ENCODE data around the gene RIC1. TPM values are rescaled to one million over a fixed set of nuclear protein-coding genes. Genes with fewer than 3 reads are reported as not detected.
"Not testable (repeated sequence)": the region's sequence is repeated elsewhere in the genome, so short reads cannot be mapped to it uniquely, and the experiment has no call there.

Gene RIC1
- total and polyA plus RNA-seq, 2 donors, result 10.3 to 23.9 TPM

DNA sequence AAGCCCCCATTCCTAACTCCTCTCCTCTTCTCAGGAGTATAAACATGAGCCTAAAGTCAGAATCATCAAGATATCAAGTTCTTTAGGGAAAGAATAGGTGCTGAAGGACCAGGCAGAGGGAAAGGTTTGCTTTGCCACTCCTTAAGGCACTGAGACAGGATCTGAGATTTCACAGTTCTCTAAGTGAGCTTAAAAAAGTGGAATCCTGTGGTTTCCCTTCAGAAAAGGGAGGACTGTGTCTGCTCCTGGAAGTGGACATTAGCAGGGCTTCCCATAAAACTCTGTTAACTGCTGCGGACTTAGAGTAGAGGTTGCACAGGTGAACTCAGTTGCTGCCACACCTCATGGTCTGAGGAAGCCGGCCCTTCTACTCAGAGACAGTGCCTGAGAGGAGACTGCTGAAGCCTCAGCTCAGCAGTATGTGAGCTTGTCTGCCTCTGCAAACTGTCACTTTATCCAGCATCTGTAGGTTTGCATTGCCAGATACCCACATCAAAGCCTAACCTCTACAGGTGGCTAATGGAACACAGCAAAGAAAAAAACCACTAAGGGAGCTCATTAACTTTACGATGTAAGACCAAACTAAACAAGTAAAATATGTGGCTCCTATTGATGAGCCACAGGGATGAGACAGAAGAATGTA lies 42.9 kb downstream of the RIC1 start:
- Histone ChIP-seq H3K27ac (ENCODE audit: low read depth in 1 of 2, low read length in 1 of 2) (peak overlapping the region; percentile 52 to 74), H3K9me3 (ENCODE audit: control insufficient read depth in 2 of 2, insufficient read depth in 1 of 2, low read length in 1 of 2) (peaks cover 0 to 3% of the 10 kb centered on the region in 2 donors), H3K4me3 (ENCODE audit: low read length in 2 of 2) (no peak overlapping the region), H3K36me3 (ENCODE audit: control insufficient read depth in 2 of 2, insufficient read depth in 2 of 2, low read length in 1 of 2) (peaks cover 0 to 5% of the 10 kb centered on the region in 2 donors), H3K27me3 (ENCODE audit: control insufficient read depth in 2 of 2, insufficient read depth in 1 of 2, low read length in 1 of 2) (no peaks in the 10 kb centered on the region), H3K4me1 (ENCODE audit: control insufficient read depth in 2 of 2, insufficient read depth in 2 of 2, low read length in 2 of 2) (peaks cover 15 to 22% of the 10 kb centered on the region in 2 donors)
- peak; percentile 45 to 88 (median 61) for DNase-seq (ENCODE audit: low read depth in 6 of 9, low spot score in 9 of 9)
- 14% methylated on average over 3 of the region's 3 CpGs for WGBS

DNA sequence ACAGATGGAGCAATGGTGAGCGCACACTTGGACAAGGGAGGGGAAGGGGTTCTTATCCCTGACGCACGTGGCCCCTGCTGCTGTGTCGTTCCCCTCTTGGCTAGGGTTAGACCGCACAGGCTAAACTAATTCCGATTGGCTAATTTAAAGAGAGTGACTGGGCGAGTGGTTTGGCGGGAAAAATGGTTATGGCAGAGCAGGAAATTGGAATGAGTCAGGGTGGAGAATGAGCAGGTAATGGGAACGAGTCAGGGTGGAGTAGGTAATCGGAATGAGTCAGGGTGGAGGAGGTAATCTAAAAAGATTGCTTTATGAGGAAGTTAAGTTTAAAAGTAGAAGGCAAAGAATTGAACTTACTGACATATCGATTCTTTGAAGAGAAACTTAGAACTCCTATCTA lies 46.1 kb downstream of the RIC1 start:
- not testable (repeated sequence) for H3K27me3 ChIP-seq (ENCODE audit: control insufficient read depth in 2 of 2, insufficient read depth in 1 of 2, low read length in 1 of 2); H3K36me3 ChIP-seq (ENCODE audit: control insufficient read depth in 2 of 2, insufficient read depth in 2 of 2, low read length in 1 of 2); H3K4me3 ChIP-seq (ENCODE audit: low read length in 2 of 2); DNase-seq (ENCODE audit: low read depth in 6 of 9, low spot score in 9 of 9); H3K27ac ChIP-seq (ENCODE audit: low read depth in 1 of 2, low read length in 1 of 2); H3K9me3 ChIP-seq (ENCODE audit: control insufficient read depth in 2 of 2, insufficient read depth in 1 of 2, low read length in 1 of 2)
- peaks cover 11 to 16% of the 10 kb centered on the region in 2 donors for H3K4me1 ChIP-seq (ENCODE audit: control insufficient read depth in 2 of 2, insufficient read depth in 2 of 2, low read length in 2 of 2)
- 97% methylated on average over 11 of the region's 11 CpGs for WGBS

DNA sequence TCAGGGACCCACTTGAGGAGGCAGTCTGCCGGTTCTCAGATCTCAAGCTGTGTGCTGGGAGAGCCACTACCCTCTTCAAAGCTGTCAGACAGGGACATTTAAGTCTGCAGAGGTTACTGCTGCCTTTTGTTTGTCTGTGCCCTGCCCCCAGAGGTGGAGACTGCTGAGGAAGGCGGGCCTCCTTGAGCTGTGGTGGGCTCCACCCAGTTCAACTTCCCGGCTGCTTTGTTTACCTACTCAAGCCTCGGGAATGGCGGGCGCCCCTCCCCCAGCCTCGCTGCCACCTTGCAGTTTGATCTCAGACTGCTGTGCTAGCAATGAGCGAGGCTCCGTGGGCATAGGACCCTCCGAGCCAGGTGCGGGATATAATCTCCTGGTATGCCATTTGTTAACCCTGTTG lies 54.7 kb downstream of the RIC1 start:
- not testable (repeated sequence) for DNase-seq (ENCODE audit: low read depth in 6 of 9, low spot score in 9 of 9); H3K36me3 ChIP-seq (ENCODE audit: control insufficient read depth in 2 of 2, insufficient read depth in 2 of 2, low read length in 1 of 2); H3K9me3 ChIP-seq (ENCODE audit: control insufficient read depth in 2 of 2, insufficient read depth in 1 of 2, low read length in 1 of 2); H3K27ac ChIP-seq (ENCODE audit: low read depth in 1 of 2, low read length in 1 of 2); H3K4me1 ChIP-seq (ENCODE audit: control insufficient read depth in 2 of 2, insufficient read depth in 2 of 2, low read length in 2 of 2); H3K4me3 ChIP-seq (ENCODE audit: low read length in 2 of 2); H3K27me3 ChIP-seq (ENCODE audit: control insufficient read depth in 2 of 2, insufficient read depth in 1 of 2, low read length in 1 of 2)
- 99% methylated on average over 11 of the region's 11 CpGs for WGBS

DNA sequence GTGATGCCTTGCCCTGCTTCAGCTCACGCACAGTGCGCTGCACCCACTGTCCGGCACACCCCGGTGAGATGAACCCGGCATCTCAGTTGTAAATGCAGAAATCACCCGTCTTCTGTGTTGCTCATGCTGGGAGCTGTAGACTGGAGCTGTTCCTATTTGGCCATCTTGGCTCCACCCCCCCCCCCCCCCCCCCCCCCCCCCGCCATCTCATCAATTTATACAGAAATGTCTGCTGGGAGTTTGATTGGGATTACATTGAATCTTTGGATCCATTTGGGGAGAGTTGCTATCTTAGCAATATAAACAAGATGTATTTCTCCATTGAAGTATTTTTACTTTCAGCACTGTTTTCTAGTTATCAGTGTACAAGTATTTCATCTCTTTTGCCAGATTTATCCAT lies 55.2 kb downstream of the RIC1 start:
- WGBS, result 96% methylated on average over 7 of the region's 7 CpGs
- no peaks in the 10 kb centered on the region for H3K27me3 ChIP-seq (ENCODE audit: control insufficient read depth in 2 of 2, insufficient read depth in 1 of 2, low read length in 1 of 2)
- no peaks in the 10 kb centered on the region for H3K4me1 ChIP-seq (ENCODE audit: control insufficient read depth in 2 of 2, insufficient read depth in 2 of 2, low read length in 2 of 2)
- H3K36me3 ChIP-seq (ENCODE audit: control insufficient read depth in 2 of 2, insufficient read depth in 2 of 2, low read length in 1 of 2), result no peaks in the 10 kb centered on the region
- H3K4me3 ChIP-seq (ENCODE audit: low read length in 2 of 2), result no peak overlapping the region
- peak in 1 of 9 donors; percentile 42 for DNase-seq (ENCODE audit: low read depth in 6 of 9, low spot score in 9 of 9)
- peaks cover 0 to 9% of the 10 kb centered on the region in 2 donors for H3K9me3 ChIP-seq (ENCODE audit: control insufficient read depth in 2 of 2, insufficient read depth in 1 of 2, low read length in 1 of 2)
- no peak overlapping the region for H3K27ac ChIP-seq (ENCODE audit: low read depth in 1 of 2, low read length in 1 of 2)

DNA sequence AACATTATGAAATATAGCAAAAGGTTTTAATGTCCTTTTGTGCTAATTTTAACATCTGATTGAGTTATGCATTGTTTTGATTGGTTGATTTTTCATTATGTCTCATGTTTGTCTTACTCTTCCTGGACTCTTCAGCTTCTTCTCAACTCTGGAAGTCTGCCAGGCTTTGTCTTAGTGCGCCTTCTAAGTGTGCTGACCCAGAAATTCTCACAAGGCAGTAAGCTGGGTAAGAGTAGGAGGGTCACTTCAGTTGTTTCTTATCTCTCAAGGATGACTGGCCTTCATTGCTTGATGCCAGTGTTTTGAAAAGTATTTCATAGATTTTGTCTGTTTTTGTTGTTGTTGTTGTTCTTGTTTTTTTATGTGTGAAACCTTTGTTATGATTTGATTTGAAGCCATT lies 59.2 kb downstream of the RIC1 start:
- DNase-seq (ENCODE audit: low read depth in 6 of 9, low spot score in 9 of 9), result no peak
- WGBS, result 93% methylated on average over 1 of the region's 1 CpG

DNA sequence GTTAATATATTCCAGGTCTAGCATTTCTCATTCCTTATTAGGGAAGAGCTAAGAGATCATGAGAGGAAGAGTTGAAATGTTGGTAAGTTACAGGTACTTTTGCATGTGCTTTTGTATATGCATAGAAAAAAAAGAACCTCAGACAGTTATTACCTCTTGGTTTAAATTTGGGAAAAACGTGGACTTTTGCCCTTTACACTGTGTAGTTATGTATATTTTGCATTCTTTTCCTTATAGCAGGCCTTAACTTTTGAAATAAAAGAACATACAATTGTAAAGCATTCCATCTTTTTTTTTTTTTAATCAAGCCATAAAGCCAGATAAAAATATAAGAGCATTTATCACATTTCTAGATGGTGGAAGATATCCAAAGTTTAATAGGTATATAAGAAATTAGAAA lies 61.4 kb downstream of the RIC1 start:
- no peaks in the 10 kb centered on the region for H3K27me3 ChIP-seq (ENCODE audit: control insufficient read depth in 2 of 2, insufficient read depth in 1 of 2, low read length in 1 of 2)
- 97% methylated on average over 1 of the region's 1 CpG for WGBS
- no peaks in the 10 kb centered on the region for H3K36me3 ChIP-seq (ENCODE audit: control insufficient read depth in 2 of 2, insufficient read depth in 2 of 2, low read length in 1 of 2)
- no peak overlapping the region for H3K4me3 ChIP-seq (ENCODE audit: low read length in 2 of 2)
- DNase-seq (ENCODE audit: low read depth in 6 of 9, low spot score in 9 of 9), result no peak
- no peak overlapping the region for H3K27ac ChIP-seq (ENCODE audit: low read depth in 1 of 2, low read length in 1 of 2)
- no peaks in the 10 kb centered on the region for H3K9me3 ChIP-seq (ENCODE audit: control insufficient read depth in 2 of 2, insufficient read depth in 1 of 2, low read length in 1 of 2)
- H3K4me1 ChIP-seq (ENCODE audit: control insufficient read depth in 2 of 2, insufficient read depth in 2 of 2, low read length in 2 of 2), result no peaks in the 10 kb centered on the region

More for the DNA sequence above, 59.2 kb downstream of the RIC1 start:
- H3K27me3 ChIP-seq (ENCODE audit: control insufficient read depth in 2 of 2, insufficient read depth in 1 of 2, low read length in 1 of 2), result no peaks in the 10 kb centered on the region
- H3K4me3 ChIP-seq (ENCODE audit: low read length in 2 of 2), result no peak overlapping the region
- H3K9me3 ChIP-seq (ENCODE audit: control insufficient read depth in 2 of 2, insufficient read depth in 1 of 2, low read length in 1 of 2), result peaks cover 0 to 9% of the 10 kb centered on the region in 2 donors
- no peaks in the 10 kb centered on the region for H3K36me3 ChIP-seq (ENCODE audit: control insufficient read depth in 2 of 2, insufficient read depth in 2 of 2, low read length in 1 of 2)
- H3K4me1 ChIP-seq (ENCODE audit: control insufficient read depth in 2 of 2, insufficient read depth in 2 of 2, low read length in 2 of 2), result no peaks in the 10 kb centered on the region
- no peak overlapping the region for H3K27ac ChIP-seq (ENCODE audit: low read depth in 1 of 2, low read length in 1 of 2)

DNA sequence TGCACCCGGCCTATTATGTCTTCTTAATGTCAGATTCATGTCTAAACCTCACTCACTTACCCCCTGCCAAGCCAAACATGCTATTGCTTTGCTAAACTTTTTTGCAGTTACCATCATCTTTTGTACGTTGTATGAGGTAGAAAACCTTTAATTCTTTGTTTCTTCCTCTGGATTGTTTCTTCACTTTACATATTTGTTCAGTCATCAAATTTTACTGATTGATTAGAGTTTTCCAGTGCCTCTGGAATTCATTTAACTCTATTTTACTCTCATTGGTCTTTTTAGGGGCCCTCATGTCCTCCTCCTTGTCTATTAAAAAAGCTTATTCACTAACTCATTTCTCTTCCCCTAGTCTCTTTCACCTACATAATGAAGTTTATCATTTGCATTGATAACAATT lies 67.0 kb downstream of the RIC1 start:
- 94% methylated on average over 2 of the region's 2 CpGs for WGBS
- H3K36me3 ChIP-seq (ENCODE audit: control insufficient read depth in 2 of 2, insufficient read depth in 2 of 2, low read length in 1 of 2), result no peaks in the 10 kb centered on the region
- H3K27ac ChIP-seq (ENCODE audit: low read depth in 1 of 2, low read length in 1 of 2), result no peak overlapping the region
- H3K9me3 ChIP-seq (ENCODE audit: control insufficient read depth in 2 of 2, insufficient read depth in 1 of 2, low read length in 1 of 2), result no peaks in the 10 kb centered on the region
- H3K4me3 ChIP-seq (ENCODE audit: low read length in 2 of 2), result no peak overlapping the region
- no peaks in the 10 kb centered on the region for H3K4me1 ChIP-seq (ENCODE audit: control insufficient read depth in 2 of 2, insufficient read depth in 2 of 2, low read length in 2 of 2)
- H3K27me3 ChIP-seq (ENCODE audit: control insufficient read depth in 2 of 2, insufficient read depth in 1 of 2, low read length in 1 of 2), result no peaks in the 10 kb centered on the region
- DNase-seq (ENCODE audit: low read depth in 6 of 9, low spot score in 9 of 9), result no peak

DNA sequence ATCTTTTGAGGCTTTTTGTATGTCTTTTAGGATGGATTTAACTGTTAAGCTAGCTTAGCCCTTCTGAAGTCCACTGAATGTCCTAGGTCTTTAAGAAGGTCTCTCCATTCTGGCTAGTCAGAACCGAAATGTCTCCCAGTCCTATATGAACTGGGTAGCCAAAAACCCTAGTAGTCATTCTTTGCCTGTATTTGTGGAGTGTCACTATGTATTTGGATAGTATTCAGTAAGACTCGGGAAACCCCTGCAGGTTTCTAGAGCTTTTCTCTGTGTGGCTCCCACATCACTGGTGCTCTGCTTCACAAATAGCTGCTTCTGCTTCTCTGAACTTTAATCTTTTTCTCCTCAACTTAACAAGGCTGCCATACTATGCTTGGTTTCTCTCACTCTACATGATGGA lies 68.0 kb downstream of the RIC1 start:
- Histone ChIP-seq H3K9me3 (ENCODE audit: control insufficient read depth in 2 of 2, insufficient read depth in 1 of 2, low read length in 1 of 2) (no peaks in the 10 kb centered on the region), H3K27ac (ENCODE audit: low read depth in 1 of 2, low read length in 1 of 2) (no peak overlapping the region), H3K27me3 (ENCODE audit: control insufficient read depth in 2 of 2, insufficient read depth in 1 of 2, low read length in 1 of 2) (no peaks in the 10 kb centered on the region), H3K4me1 (ENCODE audit: control insufficient read depth in 2 of 2, insufficient read depth in 2 of 2, low read length in 2 of 2) (no peaks in the 10 kb centered on the region), H3K4me3 (ENCODE audit: low read length in 2 of 2) (no peak overlapping the region), H3K36me3 (ENCODE audit: control insufficient read depth in 2 of 2, insufficient read depth in 2 of 2, low read length in 1 of 2) (no peaks in the 10 kb centered on the region)
- DNase-seq (ENCODE audit: low read depth in 6 of 9, low spot score in 9 of 9), result no peak
- 92% methylated on average over 2 of the region's 2 CpGs for WGBS

DNA sequence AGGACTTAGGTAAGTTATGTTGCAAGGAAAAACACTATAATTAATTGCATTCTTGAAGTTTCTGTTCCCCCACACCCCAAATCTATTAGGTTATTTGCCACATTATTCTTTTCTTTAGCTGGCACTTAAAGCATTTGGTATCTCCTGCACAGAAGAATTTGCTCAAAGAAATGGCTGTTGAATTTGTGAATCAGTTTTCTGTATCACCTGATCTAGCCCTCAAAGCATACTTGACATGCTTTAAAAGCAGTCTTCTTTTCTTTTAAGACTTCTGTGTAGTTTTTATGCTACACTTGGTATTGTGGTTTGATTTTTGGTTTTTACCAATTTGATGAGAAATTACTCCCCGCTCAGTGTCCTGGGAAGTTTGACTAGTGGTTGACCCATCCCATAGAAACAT lies 69.1 kb downstream of the RIC1 start:
- Histone ChIP-seq H3K27ac (ENCODE audit: low read depth in 1 of 2, low read length in 1 of 2) (no peak overlapping the region), H3K36me3 (ENCODE audit: control insufficient read depth in 2 of 2, insufficient read depth in 2 of 2, low read length in 1 of 2) (no peaks in the 10 kb centered on the region), H3K4me3 (ENCODE audit: low read length in 2 of 2) (no peak overlapping the region), H3K9me3 (ENCODE audit: control insufficient read depth in 2 of 2, insufficient read depth in 1 of 2, low read length in 1 of 2) (no peaks in the 10 kb centered on the region), H3K27me3 (ENCODE audit: control insufficient read depth in 2 of 2, insufficient read depth in 1 of 2, low read length in 1 of 2) (no peaks in the 10 kb centered on the region), H3K4me1 (ENCODE audit: control insufficient read depth in 2 of 2, insufficient read depth in 2 of 2, low read length in 2 of 2) (no peaks in the 10 kb centered on the region)
- no peak for DNase-seq (ENCODE audit: low read depth in 6 of 9, low spot score in 9 of 9)
- WGBS, result 95% methylated on average over 1 of the region's 1 CpG
